GM12801 (cell line): ENCODE measurements around the gene ADAP1.

Source experiments
- TF ChIP-seq, protein P1 (sequence below): IDR thresholded peaks from one replicate; pipeline ENCODE4 v1.5.1; 2011; ENCODE audit warnings: control low read depth; ENCODE audit not compliant: insufficient read length; ENCODE audit errors: extremely low read depth

The ADAP1 gene

DNA sequence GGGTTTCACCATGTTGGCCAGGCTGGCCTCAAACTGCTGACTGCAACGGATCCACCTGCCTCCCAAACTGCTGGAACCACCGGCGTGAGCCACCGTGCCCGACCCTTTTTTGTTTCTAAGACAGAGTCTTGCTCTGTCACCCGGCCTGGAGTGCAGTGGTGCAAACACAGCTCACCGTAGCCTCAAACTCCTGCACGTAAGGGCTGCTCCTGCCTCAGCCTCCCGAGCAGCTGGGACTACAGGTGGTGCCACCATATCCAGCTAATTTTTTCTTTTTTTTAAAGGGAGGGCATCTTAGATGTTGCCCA, 36.4 kb downstream of the ADAP1 start:
- TF ChIP-seq, protein P1, sequence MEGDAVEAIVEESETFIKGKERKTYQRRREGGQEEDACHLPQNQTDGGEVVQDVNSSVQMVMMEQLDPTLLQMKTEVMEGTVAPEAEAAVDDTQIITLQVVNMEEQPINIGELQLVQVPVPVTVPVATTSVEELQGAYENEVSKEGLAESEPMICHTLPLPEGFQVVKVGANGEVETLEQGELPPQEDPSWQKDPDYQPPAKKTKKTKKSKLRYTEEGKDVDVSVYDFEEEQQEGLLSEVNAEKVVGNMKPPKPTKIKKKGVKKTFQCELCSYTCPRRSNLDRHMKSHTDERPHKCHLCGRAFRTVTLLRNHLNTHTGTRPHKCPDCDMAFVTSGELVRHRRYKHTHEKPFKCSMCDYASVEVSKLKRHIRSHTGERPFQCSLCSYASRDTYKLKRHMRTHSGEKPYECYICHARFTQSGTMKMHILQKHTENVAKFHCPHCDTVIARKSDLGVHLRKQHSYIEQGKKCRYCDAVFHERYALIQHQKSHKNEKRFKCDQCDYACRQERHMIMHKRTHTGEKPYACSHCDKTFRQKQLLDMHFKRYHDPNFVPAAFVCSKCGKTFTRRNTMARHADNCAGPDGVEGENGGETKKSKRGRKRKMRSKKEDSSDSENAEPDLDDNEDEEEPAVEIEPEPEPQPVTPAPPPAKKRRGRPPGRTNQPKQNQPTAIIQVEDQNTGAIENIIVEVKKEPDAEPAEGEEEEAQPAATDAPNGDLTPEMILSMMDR, result no peak

DNA sequence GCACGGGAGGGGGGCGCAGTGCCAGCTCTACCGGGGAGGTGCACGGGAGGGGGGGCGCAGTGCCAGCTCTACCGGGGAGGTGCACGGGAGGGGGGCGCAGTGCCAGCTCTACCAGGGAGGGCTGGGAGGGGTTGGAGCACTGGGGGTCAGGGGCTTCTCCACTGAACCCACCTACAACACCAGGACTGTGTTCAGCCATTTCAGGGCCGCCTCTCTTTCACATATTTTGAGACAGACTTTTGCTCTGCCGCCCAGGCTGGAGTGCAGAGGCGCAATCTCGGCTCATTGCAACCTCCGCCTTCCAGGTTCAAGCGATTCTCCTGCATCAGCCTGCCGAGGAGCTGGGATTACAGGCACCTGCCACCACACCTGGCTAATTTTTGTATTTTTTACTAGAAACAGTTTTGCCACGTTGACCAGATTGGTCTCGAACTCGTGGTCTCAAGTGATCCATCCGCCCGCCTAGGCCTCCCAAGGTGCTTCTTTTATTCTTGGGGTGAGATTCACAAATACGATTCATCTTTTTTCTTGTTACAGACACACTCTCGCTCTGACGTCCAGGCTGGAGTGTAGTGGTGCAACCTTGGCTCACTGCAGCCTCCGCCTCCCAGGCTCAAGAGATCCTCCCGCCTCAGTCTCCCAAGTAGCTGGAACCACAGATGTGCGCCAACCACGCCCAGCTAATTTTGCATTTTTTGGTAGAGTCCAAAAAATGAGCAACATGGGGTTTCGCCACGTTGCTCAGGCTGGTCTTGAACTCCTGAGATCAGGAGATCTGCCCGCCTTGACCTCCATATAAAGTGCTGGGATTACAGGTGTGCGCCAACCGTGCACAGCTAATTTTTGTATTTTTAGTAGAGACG, 37.0 kb downstream of the ADAP1 start:
- TF ChIP-seq, protein P1, result no peak

DNA sequence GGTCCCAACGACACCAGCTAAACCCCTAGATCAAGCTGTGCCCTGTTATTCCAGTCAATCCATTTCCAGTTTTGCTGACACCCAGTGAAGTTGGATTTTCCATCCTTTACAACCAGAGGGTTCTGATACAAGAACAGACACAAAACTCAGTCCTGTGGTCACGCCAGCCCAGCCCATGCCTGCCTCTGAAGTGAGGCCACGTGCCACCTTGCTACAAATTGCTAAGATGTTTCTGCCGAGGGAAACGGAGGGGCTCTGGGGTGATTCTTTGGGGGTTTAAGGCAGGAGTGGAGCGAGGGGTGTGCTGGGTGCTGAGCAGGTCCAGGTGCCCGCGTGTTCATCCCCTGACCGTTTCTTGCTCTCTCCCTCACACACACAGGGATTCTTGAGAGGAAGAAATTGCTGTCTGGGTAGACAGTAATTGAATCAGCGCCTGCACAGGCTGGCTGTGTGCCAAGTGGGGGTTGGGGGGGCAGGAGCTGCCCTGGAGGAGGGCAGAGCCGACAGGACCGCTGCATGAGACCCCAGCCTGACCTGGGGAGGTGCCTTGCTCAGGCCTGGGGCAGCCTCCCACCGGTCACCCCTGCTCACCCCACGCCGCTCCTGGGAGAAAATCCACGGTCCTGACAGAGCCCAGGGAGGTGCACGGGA, 38.1 kb downstream of the ADAP1 start:
- TF ChIP-seq, protein P1, result no peak

DNA sequence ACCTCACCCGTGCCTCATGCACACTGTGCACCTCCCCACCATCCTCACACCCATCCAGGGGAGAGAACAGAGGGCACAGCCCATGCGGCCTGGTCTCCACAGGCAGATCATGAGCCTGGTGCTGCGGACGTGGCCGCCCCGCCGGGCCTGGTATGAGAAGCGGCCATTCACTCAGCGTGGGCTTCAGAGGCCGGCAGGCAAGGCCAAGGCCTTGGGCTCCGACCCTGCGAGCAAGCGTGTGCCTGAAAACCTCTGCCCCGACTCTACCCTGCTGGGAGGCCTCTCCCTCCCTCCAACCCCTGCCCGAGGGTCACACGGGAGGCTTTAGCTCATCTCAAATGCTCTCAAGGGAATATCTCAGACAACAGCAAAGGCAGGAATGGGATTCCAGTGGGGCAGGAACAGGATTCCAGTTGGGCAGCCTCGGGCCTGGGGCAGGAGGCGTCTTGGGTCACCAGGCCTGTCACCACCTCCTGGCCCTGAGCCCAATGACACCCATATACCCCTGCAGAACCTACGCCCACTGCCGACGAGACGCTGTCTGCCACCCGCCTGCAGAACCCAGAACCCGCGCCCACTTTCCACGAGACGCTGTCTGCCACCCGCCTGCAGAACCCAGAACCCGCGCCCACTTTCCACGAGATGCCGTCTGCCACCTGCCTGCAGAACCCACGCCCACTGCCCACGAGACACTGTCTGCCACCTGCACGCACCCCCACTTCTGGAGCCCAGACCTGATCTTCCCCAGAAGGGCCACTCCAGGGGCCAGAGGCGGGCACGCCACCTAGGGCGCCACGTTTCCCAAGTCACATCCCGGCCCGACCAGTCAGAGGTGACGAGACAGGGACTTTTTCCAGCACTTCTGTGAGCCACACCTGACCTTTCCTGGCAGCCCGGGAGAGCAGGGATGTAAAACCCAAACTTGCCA, 38.9 kb downstream of the ADAP1 start:
- TF ChIP-seq, protein P1, result no peak

DNA sequence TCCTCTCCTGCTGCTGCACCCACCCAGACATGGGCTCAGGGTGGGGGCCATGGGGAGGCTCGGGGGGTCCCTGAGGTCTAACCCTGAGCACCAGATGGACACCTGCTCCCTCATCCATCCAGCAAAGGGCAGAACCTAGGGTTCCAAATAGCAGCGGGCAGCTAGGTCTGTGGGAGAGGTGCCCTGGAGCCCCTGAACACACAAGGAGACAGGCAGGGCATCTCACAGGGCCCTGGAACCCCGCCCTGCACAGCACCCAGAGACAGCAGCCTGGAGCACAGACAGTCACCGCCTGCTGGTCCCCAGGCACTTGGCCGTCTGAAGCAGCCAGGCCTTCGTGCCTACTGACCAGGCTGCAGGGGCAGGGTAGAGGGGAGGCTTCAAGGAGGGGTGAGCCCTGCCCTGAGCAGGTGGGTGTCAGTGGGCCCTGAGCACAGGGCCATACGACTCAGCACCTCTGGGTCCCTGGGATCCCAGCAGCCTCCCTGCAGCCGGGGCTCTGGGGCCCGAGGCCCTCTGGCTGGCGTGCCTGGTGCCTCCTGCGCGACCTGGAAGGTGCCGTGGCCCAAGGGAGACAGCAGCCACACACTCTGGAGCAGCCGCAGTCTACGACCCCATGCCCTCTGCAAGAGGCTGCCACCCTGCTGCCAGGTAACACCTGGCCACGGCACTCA, 39.8 kb downstream of the ADAP1 start:
- TF ChIP-seq, protein P1, result no peak

DNA sequence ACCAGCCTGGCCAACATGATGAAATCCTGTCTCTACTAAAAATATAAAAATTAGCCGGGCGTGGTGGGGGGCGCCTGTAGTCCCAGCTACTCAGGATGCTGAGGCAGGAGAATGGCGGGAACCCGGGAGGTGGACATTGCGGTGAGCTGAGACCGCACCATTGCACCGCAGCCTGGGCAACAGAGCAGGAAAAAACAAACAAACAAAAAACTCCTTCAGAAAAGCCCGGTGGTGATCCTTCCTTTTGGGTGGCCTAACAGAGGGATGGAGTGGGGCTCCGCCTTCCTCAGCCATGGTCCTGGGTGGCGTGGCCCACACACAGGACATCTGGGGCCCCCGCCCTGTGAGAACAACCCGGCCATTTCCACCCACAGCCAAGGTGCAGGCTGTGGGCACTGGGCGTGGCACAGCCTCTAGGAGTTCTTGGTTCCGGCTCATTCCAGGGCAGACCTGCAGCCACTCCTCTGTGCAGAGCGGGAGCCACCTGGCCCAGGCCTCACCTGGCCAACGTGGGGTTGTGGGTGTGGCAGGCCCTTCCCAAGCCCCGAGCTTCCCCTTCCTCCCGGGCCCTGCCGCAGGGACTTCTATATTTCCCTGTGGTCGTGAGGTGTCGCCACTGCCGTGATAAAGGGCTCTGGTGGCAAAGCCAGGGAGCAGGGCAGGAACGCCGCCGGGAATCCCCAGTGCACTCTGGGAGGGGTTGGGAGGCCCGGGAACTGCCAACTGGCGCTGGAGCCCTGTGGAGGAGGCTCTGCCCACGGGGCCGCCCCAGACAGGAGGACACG, 40.6 kb downstream of the ADAP1 start:
- TF ChIP-seq, protein P1, result no peak
